HEK293 (cell line): ENCODE results near the gene MXRA5.

ENCODE experiments used
- ATF2 ChIP-seq: fragments of 450-650 bp; formaldehyde crosslinking; IDR thresholded peaks from 2 replicates; pipeline ENCODE4 v1.5.1; 2016; ENCODE audit warnings: missing biosample characterization, missing genetic modification characterization, low read depth
- SCRT2 ChIP-seq: fragments of 450-650 bp; formaldehyde crosslinking; IDR thresholded peaks from 2 replicates; pipeline ENCODE4 v1.5.1; 2016; ENCODE audit warnings: missing biosample characterization, missing genetic modification characterization
- YY1 ChIP-seq: fragments of 450-650 bp; formaldehyde crosslinking; IDR thresholded peaks from 2 replicates; pipeline ENCODE4 v1.5.1; 2018; ENCODE audit warnings: missing biosample characterization, missing genetic modification characterization
- ZBTB17 ChIP-seq: fragments of 450-650 bp; formaldehyde crosslinking; IDR thresholded peaks from 2 replicates; pipeline ENCODE4 v1.5.1; 2016; ENCODE audit warnings: missing biosample characterization, missing genetic modification characterization
- ZBTB7A ChIP-seq: fragments of 450-650 bp; formaldehyde crosslinking; IDR thresholded peaks from 2 replicates; pipeline ENCODE4 v1.5.1; 2016; ENCODE audit warnings: low read depth, missing biosample characterization, missing genetic modification characterization
- ZNF133 ChIP-seq: fragments of 450-650 bp; formaldehyde crosslinking; IDR thresholded peaks from 2 replicates; pipeline ENCODE4 v1.5.1; 2016; ENCODE audit warnings: missing biosample characterization, missing genetic modification characterization
- ZNF239 ChIP-seq: fragments of 450-650 bp; formaldehyde crosslinking; IDR thresholded peaks from 2 replicates; pipeline ENCODE4 v1.5.1; 2016; ENCODE audit warnings: missing biosample characterization, missing genetic modification characterization
- ZNF311 ChIP-seq: fragments of 450-650 bp; formaldehyde crosslinking; IDR thresholded peaks from 2 replicates; pipeline ENCODE4 v1.5.1; 2017; ENCODE audit warnings: missing biosample characterization, missing genetic modification characterization, borderline replicate concordance
- ZNF558 ChIP-seq: fragments of 450-650 bp; formaldehyde crosslinking; IDR thresholded peaks from 2 replicates; pipeline ENCODE4 v1.5.1; 2016; ENCODE audit warnings: missing biosample characterization, missing genetic modification characterization
- ZSCAN16 ChIP-seq: fragments of 450-650 bp; formaldehyde crosslinking; IDR thresholded peaks from 2 replicates; pipeline ENCODE4 v1.5.1; 2016; ENCODE audit warnings: missing biosample characterization, missing genetic modification characterization
- ZXDB ChIP-seq: fragments of 450-650 bp; formaldehyde crosslinking; IDR thresholded peaks from 2 replicates; pipeline ENCODE4 v1.5.1; 2016; ENCODE audit warnings: missing biosample characterization, missing genetic modification characterization
- TF ChIP-seq, protein P1 (sequence below): fragments of 450-650 bp; formaldehyde crosslinking; IDR thresholded peaks from 2 replicates; pipeline ENCODE4 v1.5.1; 2016; ENCODE audit warnings: missing biosample characterization, missing genetic modification characterization

DNA sequence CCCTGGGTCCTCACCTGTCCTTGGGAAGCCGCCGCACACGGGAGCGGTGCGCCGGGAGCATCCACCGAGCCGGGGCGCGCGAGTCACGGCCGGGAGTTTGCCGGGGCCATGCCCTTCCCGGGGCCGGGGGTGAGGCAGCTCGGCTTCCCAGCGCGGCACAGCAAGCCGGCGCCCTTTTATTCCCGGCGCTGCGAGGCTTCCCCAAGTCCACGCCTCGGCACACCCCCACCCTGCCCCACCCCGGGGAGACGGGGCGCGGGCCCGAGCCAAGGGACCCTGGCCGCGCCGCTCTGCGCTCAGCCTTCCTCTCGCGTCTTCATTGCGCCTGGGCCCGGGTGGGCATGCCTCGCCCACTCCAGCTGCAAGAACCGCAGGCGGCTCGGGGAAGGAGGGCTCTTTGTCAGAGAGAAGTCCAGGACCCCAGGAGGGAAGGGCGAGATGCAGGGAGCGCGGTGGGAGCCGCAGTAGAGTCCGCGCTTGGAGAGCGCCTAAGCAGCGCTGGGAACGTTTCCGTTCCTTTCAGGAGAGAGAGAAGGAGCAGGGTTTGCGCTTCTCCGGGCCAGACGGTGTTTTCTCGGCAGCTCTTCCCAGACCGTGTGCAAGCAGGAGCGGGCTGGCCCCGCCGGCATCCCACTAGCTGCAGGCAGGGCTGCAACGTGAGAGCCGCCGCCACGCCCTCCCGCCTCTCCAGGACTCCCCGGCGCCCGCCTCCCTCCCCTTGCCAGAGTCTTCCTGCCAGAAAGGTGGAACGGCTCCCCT, at the start of gene MXRA5:
- no peak for TF ChIP-seq ZXDB (tag by site-specific recombination)
- TF ChIP-seq ZBTB17, result no peak
- TF ChIP-seq, protein P1, sequence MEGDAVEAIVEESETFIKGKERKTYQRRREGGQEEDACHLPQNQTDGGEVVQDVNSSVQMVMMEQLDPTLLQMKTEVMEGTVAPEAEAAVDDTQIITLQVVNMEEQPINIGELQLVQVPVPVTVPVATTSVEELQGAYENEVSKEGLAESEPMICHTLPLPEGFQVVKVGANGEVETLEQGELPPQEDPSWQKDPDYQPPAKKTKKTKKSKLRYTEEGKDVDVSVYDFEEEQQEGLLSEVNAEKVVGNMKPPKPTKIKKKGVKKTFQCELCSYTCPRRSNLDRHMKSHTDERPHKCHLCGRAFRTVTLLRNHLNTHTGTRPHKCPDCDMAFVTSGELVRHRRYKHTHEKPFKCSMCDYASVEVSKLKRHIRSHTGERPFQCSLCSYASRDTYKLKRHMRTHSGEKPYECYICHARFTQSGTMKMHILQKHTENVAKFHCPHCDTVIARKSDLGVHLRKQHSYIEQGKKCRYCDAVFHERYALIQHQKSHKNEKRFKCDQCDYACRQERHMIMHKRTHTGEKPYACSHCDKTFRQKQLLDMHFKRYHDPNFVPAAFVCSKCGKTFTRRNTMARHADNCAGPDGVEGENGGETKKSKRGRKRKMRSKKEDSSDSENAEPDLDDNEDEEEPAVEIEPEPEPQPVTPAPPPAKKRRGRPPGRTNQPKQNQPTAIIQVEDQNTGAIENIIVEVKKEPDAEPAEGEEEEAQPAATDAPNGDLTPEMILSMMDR (tag by site-specific recombination), result no peak
- TF ChIP-seq ATF2 (tag by site-specific recombination), result no peak
- no peak for TF ChIP-seq ZNF239 (tag by site-specific recombination)
- no peak for TF ChIP-seq SCRT2 (tag by site-specific recombination)
- no peak for TF ChIP-seq ZSCAN16 (tag by site-specific recombination)
- no peak for TF ChIP-seq ZNF558
- no peak for TF ChIP-seq ZBTB7A
- TF ChIP-seq YY1, result no peak
- TF ChIP-seq ZNF311, result no peak
- no peak for TF ChIP-seq ZNF133 (tag by site-specific recombination)
